ENCODE measurements around the gene MMRN2.
"Not testable (repeated sequence)": the region's sequence is repeated elsewhere in the genome, so short reads cannot be mapped to it uniquely, and the experiment has no call there.

MMRN2 gene

DNA sequence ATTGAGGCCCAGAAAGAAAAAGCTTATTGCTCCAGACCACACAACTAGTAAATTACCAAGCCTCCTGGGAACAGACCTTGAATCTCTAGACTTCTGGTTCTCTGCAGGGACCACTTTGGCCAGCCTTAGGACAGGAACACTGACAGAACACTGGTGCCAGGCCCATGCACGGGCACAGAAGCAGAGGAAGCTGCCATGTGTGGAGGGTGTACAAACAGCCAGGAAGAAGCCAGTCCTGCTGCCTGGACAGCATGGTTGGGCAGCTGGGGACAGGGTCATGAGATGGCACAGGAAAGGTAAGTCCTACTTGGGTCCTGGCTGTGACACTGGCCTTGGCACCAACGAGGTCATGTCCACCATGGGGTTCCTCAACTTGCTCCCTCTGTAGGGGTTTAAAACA lies 19.2 kb downstream of the MMRN2 start:
- DNase-seq: no peak

DNA sequence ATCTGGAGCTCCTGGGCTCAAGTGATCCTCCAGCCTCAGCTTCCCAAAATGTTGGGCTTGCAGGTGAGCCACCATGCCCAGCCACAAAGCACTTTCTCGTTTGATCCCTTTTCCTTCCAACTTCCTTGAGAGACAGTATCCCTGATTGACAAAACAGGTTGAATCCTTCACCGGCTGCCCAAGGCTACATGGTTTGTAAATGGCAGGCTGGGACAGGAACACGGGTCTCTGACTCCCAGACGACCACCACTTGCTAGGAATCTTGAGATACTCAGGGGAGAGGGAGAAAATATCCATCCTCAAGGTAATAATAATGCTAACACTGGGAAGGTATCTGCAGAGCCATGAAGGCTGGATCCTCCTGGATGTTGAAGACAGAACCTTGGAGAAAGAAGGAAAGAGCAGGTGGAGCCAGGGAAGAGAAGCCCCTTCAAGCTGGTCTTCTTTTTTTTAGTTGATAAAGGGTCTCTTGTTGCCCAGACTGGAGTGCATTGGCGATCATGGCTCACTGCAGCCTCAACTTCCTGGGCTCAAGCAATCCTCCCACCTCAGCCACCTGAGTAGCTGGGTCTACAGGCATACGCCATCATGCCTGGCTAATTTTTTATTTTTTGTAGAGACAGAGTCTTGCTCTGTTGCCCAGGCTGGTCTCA lies 19.8 kb downstream of the MMRN2 start:
- DNase-seq: no peak

DNA sequence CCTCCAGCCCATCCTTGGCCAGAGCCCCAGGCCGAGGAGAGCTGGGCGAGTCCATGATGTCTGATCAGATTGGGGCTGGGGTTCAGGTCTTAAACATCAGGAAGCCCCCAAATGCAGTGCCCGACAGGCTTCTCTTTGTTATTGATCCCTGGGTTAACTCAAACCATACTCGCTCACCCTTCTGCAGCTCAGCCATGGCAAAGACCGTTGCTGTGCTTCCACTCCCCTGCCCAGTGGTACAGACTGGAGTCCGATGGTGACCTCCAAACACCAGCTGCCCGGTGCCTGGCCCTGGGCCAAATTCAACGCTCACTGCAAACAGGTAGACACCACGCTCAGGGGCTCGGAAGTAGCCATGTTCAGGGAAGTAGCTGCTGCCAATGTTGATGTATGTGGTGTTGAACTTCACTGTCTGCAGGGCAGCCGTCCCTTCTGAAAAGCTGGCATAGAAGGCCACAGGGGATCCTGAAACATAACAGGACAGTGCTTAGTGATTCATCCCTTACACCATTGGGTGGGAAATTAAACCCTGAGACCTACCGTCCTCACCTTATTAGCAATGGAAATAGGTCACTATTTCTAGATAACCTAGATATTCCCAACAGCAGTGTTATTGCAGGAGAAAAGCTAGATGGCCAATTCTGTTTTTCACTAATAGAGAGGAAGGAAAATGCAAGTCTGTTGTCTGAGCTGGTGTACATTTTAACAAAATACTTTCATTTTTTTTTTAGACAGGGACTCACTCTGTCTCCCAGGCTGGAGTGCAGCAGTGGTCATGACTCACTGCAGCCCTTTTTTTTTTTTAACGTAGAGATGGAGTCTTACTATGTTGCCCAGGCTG lies 20.5 kb downstream of the MMRN2 start:
- DNase-seq: no peak

DNA sequence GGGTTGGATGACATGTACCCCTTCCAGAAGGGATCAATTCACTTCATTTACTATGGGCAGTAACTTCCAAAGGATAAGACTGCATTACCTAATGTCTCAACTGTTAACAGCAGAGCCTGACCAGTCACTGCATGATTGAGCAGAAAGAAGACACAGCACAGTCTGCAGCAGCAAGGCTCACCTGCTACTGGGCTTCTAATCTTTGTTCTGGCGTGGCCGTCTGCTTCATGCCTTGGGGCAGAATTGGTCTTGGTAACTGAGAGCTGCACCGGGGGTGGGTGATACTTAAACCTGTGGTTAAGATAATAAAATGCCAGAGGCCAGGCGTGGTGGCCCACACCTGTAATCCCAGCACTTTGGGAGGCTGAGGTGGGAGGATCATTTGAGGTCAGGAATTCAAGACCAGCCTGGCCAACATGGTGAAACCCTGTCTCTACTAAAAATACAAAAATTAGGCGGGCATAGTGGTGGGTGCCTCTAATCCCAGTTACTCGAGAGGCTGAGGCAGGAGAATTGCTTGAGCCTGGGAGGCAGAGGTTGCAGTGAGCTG lies 23.2 kb downstream of the MMRN2 start:
- not testable (repeated sequence) for DNase-seq

DNA sequence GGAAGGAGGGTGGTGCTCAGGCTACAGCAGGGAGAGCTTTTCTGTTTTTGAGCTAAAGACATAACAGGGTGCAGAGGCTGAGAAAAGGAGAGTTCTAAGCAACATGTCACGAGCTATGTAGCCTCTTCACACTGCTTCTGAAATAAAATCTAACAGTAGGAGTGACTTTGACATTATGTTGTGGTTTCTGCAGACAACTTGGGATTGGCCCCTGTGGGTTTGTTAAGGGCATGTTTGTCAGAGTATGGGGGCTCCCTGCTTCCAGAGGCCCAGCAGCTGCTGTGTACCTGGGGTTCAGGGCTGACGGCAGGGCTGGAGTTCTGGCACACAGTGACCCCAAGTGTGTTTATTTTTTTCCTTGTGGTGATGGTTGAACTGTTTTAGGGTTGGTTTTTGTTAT lies 24.7 kb downstream of the MMRN2 start:
- no peak for DNase-seq

DNA sequence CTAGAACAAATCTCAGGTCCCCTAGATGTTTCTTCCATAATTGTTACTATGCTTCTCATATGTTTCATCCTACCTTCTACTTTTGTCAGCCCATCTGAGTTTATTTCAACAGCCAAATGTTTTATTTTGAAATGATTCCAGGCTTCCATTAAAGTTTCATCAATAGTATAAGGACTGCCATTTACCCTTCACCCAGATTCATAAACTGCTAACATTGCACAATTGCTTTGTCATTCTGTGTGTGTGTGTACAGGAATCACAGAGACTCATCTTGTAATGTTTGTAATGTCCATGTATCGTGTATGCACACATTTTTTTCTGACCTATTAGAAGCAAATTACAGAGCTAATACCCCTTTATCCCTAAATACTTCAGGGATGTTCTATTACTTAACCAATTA lies 25.5 kb downstream of the MMRN2 start:
- DNase-seq: no peak

DNA sequence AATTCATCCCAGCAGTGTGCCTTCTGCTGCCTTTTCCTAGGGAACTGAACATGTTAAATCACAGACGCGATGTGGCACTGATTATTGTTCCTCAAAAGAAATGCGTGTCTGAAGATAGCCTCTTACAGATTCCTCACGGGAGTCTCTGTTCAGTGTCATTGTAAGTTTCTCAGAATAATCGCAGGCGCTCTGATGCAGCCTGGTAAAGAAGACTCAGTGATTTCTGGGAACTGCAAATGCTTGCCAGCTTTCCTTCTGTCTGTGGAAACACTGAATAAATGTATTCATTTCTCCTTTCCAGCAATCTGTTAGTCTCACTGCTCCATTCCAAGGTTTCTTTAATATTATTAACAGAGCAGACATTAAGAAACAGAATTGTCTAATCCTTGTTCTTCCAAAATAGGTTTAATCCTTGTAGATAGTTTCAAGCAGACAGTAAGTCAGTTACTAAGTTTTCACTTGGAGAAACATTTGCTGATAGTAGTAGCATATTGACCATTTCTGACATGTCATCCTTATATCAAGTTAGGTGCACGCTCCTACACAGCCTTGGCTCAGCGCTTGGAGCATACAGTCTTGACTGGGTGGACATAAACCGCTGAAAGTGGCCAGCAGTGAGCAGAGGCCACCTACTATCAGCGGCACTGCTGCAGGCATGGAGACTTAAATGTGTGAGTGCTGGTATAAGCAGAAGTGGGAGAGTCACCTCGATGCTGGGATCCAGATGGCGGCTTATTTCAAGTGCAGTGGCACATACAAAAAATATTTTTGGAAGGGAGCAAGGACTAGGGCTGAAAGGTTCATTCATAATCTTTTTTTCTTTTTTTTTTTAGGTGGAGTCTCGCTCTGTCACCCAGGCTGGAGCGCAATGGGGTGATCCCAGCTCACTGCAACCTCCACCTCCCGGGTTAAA lies 27.7 kb downstream of the MMRN2 start:
- no peak for DNase-seq

DNA sequence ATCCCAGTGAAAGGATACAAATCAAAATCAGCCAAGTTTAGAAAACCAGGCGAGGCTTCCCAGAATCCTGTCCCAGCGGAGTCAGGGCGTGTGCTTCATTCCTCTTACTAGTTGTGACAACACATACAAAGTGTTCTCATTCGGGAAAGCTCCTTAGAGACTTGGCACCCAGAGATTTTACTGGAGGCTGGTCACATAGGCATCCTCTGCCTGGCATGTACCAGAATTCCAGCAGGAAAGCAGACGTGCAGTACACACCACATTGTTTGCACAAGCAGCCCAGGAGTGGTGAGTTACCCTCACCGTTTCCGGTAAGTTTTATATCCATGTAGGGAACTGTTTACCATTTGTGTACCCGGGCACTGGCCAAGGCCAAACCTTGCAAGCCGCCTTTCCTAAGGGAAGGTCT lies 34.9 kb downstream of the MMRN2 start:
- DNase-seq: no peak

DNA sequence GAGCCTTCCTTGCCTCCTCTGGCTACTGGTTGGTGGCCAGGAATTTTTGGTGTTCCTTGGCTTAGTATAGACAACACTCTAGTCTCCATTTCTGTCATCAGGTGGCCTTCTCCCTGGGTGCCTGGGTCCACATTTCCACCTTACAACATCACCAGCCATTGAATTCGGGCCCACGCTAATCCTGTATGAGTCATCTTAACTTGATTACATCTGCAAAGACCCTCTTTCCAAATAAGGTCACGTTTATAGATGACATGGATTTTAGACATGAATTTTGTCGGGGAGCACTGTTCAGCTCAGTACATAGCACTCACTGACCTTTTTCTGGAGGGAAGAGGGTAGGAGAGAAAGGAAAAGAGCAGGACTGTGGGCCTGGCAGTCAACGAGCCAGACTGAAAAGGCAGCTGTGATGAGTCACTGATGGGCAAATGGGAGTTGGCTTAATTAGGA lies 39.4 kb downstream of the MMRN2 start:
- DNase-seq: no peak

DNA sequence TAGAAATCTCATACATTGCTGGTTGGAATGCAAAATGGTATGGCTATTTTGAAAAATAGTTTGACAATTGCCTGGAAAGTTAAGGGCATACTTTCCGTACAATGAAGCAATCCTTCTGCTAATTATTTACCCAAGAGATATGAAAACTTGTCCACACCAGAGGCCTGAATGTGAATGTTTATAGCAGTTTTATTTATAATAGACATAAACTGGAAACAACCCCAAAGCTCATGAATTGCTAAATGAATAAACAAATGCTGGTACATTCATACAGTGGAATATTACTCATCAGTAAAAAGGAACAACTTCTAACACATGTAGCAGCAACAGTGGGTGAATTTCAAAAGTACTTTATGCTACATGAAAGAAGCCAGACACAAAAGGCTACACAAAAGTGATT lies 42.7 kb downstream of the MMRN2 start:
- no peak for DNase-seq

DNA sequence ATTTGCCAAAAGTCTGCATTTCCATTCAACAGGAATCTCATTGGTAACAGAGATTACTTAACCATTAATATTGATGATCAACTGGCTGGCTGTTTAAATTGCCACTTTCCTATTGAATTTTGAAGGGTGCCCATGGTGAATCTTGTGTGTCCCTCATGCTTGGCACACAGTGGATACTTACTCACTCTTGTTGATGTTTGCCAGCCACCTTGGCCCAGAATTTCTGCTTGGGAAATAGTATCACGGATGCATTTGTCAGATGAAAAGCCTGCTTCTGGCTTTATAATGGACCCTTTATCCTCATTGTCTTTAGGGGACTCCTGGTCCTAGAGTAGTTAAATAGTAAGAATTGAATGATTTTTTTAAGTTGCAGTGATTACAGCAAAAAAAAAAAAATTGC lies 52.0 kb downstream of the MMRN2 start:
- DNase-seq: no peak

DNA sequence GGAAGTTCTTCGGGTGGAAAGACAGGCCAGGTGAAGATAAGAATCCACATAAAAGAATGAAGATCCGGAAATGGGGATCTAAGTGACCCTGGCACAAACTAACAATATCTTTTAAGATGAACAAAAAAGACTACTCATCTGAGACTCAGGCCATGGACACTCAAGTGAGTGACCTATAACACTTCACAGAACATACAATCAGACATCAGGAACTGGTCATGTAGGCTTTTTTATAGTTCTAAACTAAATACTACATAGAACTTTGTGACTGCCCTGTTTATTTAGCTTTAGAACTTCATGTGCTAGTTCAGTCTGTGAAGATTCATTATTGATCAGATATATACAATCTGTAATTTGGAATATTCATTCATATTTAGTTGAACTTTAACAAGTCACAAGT lies 52.8 kb downstream of the MMRN2 start:
- DNase-seq: no peak

DNA sequence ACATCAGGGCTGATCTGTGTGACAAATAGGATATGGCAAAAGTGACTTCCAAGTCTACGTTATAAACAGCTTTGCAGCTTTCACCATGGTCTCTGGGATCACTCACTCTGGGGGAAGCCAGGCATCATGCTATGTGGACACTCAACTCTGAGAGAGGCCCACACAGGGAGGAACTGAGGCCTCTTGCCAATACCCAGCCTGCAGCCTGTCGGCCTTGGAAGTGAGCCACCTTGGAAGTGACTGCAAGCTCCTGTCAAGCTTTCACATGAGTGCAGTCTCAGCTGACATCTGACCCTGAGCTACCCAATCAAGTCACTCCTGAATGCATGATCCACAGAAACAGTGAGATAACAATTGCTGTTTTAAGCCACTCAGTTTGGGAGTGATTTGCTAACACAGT lies 56.5 kb downstream of the MMRN2 start:
- no peak for DNase-seq

DNA sequence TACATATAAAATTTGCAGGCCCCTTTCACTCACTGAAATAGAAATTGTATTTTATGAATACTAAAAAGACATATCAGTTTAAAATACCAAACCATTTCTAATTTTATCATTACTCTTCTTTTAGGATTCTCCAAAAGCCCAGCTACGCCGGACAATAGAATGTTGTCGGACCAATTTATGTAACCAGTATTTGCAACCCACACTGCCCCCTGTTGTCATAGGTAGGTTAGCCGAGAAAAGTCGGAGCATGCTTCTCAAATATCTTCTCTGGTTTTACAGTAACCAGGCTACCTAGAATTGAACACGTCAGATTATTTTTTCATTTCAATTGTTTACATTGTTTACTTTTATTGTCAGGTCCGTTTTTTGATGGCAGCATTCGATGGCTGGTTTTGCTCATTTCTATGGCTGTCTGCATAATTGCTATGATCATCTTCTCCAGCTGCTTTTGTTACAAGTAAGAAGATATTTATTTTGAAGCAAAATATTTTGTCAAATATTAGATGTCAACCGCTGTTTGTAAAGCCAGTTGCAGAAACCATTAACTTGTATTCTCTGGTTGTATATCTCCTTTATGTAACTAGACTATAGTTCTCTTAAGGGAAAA lies 57.6 kb downstream of the MMRN2 start:
- peak; percentile 21 to 25 for DNase-seq

DNA sequence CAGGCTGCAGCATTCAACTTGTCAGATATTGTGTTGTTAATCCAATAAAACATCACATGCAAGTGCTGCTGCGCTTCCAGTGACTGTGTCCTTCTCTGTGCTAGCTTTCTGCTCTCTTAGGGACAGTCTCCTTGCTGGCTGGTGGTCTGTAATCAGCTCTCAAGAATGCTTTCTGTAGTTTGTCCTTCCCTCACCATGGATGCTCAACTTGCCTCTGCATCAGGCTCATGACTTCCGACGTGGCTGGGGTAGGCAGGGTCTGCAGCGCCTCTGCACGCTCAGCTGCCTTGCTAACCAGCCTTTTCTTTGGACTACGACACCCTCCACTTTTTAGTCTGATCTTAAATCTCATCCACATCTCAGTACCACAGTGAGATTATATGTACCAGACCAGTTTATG lies 58.3 kb downstream of the MMRN2 start:
- DNase-seq: no peak

DNA sequence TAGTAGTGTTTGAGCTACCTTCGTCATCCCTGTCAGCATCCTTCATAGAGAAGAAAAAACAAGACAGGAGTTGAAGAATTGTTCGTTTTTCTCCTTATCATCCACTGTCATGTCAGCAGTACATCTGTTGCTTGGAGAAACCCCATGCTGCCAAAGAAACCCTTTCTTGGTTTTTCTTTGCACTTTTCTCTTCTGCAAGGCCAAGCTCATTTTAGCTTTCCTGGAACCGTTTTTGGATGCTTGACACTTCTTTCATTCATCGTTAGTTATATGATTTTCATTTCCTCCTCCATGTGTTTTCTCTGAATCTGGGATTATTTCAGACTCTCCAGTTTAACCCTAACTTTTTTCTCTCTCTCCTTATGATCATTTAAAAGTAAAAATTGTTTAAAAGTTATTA lies 58.9 kb downstream of the MMRN2 start:
- DNase-seq: no peak

DNA sequence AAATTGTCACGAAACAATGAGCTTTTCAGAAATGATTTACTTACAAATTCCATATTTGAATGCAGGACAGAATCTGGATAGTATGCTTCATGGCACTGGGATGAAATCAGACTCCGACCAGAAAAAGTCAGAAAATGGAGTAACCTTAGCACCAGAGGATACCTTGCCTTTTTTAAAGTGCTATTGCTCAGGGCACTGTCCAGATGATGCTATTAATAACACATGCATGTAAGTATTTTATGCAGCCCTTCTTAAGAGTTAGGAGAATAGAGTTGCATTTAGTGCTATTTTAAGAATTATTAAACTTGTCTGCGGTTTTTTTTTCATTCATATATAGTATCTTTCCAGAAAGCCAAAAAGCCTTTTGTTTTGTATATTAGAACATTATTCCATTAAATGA lies 67.4 kb downstream of the MMRN2 start:
- DNase-seq: no peak

DNA sequence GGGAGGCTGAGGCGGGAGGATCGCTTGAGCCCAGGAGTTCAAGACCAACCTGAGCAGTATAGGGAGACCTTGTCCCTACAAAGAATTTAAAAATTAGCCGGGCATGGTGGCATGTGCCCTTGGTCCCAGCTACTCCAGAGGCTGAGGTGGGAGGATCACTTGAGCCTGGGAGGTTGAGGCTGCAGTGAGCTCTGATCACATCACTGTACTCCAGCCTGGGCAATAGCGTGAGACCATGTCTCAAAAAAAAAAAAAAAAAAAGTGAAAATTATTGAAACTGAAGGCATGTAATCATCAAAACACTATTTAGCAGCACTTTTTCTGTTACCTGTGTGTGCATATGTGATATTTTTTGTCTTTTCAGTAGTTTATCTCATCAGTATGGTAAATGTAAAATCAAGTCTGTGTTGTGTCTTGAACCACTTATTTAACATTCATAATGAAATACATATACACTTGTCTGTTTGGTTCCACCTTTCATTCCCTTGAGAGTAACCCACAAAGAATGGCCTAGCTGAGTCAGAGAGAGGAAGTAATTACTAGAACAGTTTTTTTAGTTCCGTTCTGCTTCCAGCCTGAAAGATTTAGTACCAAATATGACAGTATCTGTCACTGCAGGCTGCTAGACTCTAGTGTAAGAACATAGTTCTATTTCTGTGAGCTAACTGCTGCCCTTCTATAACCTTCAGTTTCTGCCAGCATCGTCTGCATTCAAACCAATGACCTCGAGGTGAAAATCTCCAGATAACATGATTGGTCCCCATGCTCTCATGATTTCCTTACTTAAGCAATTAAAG lies 68.6 kb downstream of the MMRN2 start:
- no peak for DNase-seq

Data from stimulated activated CD4-positive, alpha-beta T cell treated with anti-CD3 and anti-CD28 coated beads, Interleukin-2, amount 100 ng/mL, for 48 hours (primary cell).